GM12875 (cell line): ENCODE measurements around the gene ZFP90.
"Not testable (repeated sequence)": the region's sequence is repeated elsewhere in the genome, so short reads cannot be mapped to it uniquely, and the experiment has no call there.

ENCODE experiments used
- H3K4me3 ChIP-seq: one replicate; pipeline ENCODE4 v1.5.1; 2011; ENCODE audit warnings: low read depth, low read length, control low read depth
- CTCF ChIP-seq: IDR thresholded peaks from 2 replicates; pipeline ENCODE4 v1.5.1; 2011; ENCODE audit warnings: low read depth, mild to moderate bottlenecking, control low read depth, inconsistent platforms, low read length, moderate library complexity, borderline replicate concordance; ENCODE audit not compliant: insufficient read depth

The ZFP90 gene

GRCh38 chr16:68493412-68494070, 45.5 kb upstream of the ZFP90 start:
- no peak overlapping the region for H3K4me3 ChIP-seq
- no peak for TF ChIP-seq CTCF

GRCh38 chr16:68494261-68494660, 44.8 kb upstream of the ZFP90 start:
- H3K4me3 ChIP-seq: not testable (repeated sequence)

GRCh38 chr16:68496689-68497088, 42.4 kb upstream of the ZFP90 start:
- TF ChIP-seq CTCF: no peak
- H3K4me3 ChIP-seq: no peak overlapping the region

GRCh38 chr16:68499006-68499405, 40.1 kb upstream of the ZFP90 start:
- H3K4me3 ChIP-seq: no peak overlapping the region
- no peak for TF ChIP-seq CTCF

GRCh38 chr16:68503334-68503733, 35.8 kb upstream of the ZFP90 start:
- H3K4me3 ChIP-seq: no peak overlapping the region
- TF ChIP-seq CTCF: no peak

GRCh38 chr16:68504066-68504465, 35.0 kb upstream of the ZFP90 start:
- no peak for TF ChIP-seq CTCF
- no peak overlapping the region for H3K4me3 ChIP-seq

GRCh38 chr16:68506331-68507053, 32.6 kb upstream of the ZFP90 start:
- TF ChIP-seq CTCF: no peak
- H3K4me3 ChIP-seq: no peak overlapping the region
